ENCODE data around the gene ANHX. TPM values are rescaled to one million over a fixed set of nuclear protein-coding genes. Genes with fewer than 3 reads are reported as not detected.

Gene ANHX
- total RNA-seq, 1 donor from 2014 or later, result not detected

DNA sequence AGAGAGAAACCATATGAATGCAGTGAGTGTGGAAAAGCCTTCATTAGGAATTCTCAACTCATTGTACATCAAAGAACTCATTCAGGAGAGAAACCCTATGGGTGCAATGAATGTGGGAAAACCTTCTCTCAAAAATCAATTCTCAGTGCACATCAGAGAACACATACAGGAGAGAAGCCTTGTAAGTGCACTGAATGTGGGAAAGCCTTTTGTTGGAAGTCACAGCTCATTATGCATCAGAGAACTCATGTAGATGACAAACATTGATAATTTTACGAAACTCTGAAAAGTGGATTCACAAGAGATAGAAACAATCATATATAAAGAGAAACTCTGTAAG is 31.4 kb downstream of the ANHX start:
- Histone ChIP-seq H3K9ac (ENCODE audit: low read length) (no peak overlapping the region), H2AFZ (ENCODE audit: low read depth, low read length) (no peak overlapping the region), H3K36me3 (ENCODE audit: insufficient read depth, low read length) (peaks cover 29% of the 10 kb centered on the region), H3K27me3 (ENCODE audit: insufficient read depth, low read length) (no peaks in the 10 kb centered on the region), H3K9me3 (ENCODE audit: insufficient read depth, low read depth, low read length) (peaks cover 61% of the 10 kb centered on the region), H3K4me2 (ENCODE audit: low read length) (no peak overlapping the region), H3K4me1 (ENCODE audit: insufficient read depth, low read length) (no peaks in the 10 kb centered on the region), H3K4me3 (ENCODE audit: insufficient read depth, low read depth, low read length) (no peak overlapping the region), H4K20me1 (ENCODE audit: insufficient read depth, low read length) (no peaks in the 10 kb centered on the region), H3K79me2 (ENCODE audit: insufficient read depth, low read length) (no peaks in the 10 kb centered on the region), H3K27ac (ENCODE audit: low read depth, low read length) (no peak overlapping the region)
- no peak overlapping the region for H3K4me3 Mint-ChIP-seq (ENCODE audit: unreplicated experiment)
- no peak overlapping the region for H3K27ac Mint-ChIP-seq (ENCODE audit: unreplicated experiment)
- no peaks in the 10 kb centered on the region for H3K4me1 Mint-ChIP-seq (ENCODE audit: low read depth, unreplicated experiment)
- FAIRE-seq (no peak), DNase-seq (ENCODE audit: low read depth) (no peak)
- no peaks in the 10 kb centered on the region for H3K27me3 Mint-ChIP-seq (ENCODE audit: low read depth, unreplicated experiment)
- TF ChIP-seq, protein P1, sequence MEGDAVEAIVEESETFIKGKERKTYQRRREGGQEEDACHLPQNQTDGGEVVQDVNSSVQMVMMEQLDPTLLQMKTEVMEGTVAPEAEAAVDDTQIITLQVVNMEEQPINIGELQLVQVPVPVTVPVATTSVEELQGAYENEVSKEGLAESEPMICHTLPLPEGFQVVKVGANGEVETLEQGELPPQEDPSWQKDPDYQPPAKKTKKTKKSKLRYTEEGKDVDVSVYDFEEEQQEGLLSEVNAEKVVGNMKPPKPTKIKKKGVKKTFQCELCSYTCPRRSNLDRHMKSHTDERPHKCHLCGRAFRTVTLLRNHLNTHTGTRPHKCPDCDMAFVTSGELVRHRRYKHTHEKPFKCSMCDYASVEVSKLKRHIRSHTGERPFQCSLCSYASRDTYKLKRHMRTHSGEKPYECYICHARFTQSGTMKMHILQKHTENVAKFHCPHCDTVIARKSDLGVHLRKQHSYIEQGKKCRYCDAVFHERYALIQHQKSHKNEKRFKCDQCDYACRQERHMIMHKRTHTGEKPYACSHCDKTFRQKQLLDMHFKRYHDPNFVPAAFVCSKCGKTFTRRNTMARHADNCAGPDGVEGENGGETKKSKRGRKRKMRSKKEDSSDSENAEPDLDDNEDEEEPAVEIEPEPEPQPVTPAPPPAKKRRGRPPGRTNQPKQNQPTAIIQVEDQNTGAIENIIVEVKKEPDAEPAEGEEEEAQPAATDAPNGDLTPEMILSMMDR (IDR thresholded peaks at IDR 0.05; ENCODE audit: insufficient read depth, low read depth, low read length), result no peak
- TF ChIP-seq EZH2 (IDR thresholded peaks at IDR 0.05; ENCODE audit: insufficient read depth, low read length), result no peak
- H3K9me3 Mint-ChIP-seq (ENCODE audit: unreplicated experiment), result peaks cover 83% of the 10 kb centered on the region
- H3K36me3 Mint-ChIP-seq (ENCODE audit: low read depth, unreplicated experiment), result peaks cover 73% of the 10 kb centered on the region

DNA sequence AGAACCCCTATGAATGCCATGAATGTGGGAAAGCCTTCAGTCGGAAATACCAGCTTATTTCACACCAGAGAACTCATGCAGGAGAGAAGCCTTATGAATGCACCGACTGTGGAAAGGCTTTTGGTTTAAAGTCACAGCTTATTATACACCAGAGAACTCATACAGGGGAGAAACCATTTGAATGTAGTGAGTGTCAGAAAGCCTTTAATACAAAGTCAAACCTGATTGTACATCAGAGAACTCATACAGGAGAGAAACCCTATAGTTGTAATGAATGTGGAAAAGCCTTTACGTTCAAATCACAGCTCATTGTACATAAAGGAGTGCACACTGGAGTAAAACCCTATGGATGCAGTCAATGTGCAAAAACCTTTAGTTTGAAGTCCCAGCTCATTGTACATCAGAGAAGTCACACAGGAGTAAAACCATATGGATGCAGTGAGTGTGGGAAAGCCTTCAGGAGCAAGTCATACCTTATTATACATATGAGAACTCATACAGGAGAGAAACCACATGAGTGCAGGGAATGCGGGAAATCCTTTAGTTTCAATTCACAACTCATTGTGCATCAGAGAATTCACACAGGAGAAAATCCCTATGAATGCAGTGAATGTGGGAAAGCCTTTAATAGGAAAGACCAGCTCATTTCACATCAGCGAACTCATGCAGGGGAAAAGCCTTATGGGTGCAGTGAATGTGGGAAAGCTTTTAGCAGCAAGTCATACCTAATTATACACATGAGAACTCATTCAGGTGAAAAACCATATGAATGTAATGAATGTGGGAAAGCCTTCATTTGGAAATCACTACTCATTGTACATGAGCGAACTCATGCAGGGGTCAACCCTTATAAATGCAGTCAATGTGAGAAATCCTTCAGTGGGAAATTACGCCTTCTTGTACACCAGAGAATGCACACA is 32.1 kb downstream of the ANHX start:
- Mint-ChIP-seq H3K27ac (ENCODE audit: unreplicated experiment) (no peak overlapping the region), H3K4me1 (ENCODE audit: low read depth, unreplicated experiment) (no peaks in the 10 kb centered on the region), H3K36me3 (ENCODE audit: low read depth, unreplicated experiment) (peaks cover 75% of the 10 kb centered on the region), H3K9me3 (ENCODE audit: unreplicated experiment) (peaks cover 80% of the 10 kb centered on the region), H3K27me3 (ENCODE audit: low read depth, unreplicated experiment) (no peaks in the 10 kb centered on the region), H3K4me3 (ENCODE audit: unreplicated experiment) (no peak overlapping the region)
- Histone ChIP-seq H4K20me1 (ENCODE audit: insufficient read depth, low read length) (no peaks in the 10 kb centered on the region), H3K4me2 (ENCODE audit: low read length) (no peak overlapping the region), H3K27me3 (ENCODE audit: insufficient read depth, low read length) (no peaks in the 10 kb centered on the region), H3K9me3 (ENCODE audit: insufficient read depth, low read depth, low read length) (peaks cover 59% of the 10 kb centered on the region), H3K36me3 (ENCODE audit: insufficient read depth, low read length) (peaks cover 29% of the 10 kb centered on the region), H2AFZ (ENCODE audit: low read depth, low read length) (no peak overlapping the region), H3K4me3 (ENCODE audit: insufficient read depth, low read depth, low read length) (no peak overlapping the region), H3K27ac (ENCODE audit: low read depth, low read length) (no peak overlapping the region), H3K79me2 (ENCODE audit: insufficient read depth, low read length) (no peaks in the 10 kb centered on the region), H3K4me1 (ENCODE audit: insufficient read depth, low read length) (no peaks in the 10 kb centered on the region), H3K9ac (ENCODE audit: low read length) (no peak overlapping the region)
- DNase-seq (ENCODE audit: low read depth) (no peak), FAIRE-seq (no peak)
- TF ChIP-seq, protein P1 (IDR thresholded peaks at IDR 0.05; ENCODE audit: insufficient read depth, low read depth, low read length), result no peak
- TF ChIP-seq EZH2 (IDR thresholded peaks at IDR 0.05; ENCODE audit: insufficient read depth, low read length), result no peak
